ENCODE data around the gene LGR6.

- no peak for TF ChIP-seq YY1 (IDR thresholded peaks at IDR 0.05; ENCODE audit: insufficient read depth, insufficient read length)
- no peak for TF ChIP-seq ZNF274 (IDR thresholded peaks at IDR 0.05; ENCODE audit: low read depth, low read length)
- no peak for TF ChIP-seq SUZ12 (IDR thresholded peaks at IDR 0.05; ENCODE audit: extremely low read depth, insufficient read depth, insufficient read length)
These were observed 38.7 kb upstream of the LGR6 start for GRCh38 chr1:202154766-202155477.

All from NT2/D1 (cell line).